NCI-H1694 (cell line): ENCODE data around the gene GLRX3.

Experiments used
- DNase-seq: peaks from one replicate; lab custom pipeline; 2025; lab: John Stamatoyannopoulos, UW

The GLRX3 gene

GRCh38 chr10:130208807-130209206, 72.6 kb downstream of the GLRX3 start:
- no peak for DNase-seq

GRCh38 chr10:130212746-130213145, 76.6 kb downstream of the GLRX3 start:
- no peak for DNase-seq

GRCh38 chr10:130213286-130214080, 77.3 kb downstream of the GLRX3 start:
- DNase-seq = no peak

GRCh38 chr10:130214431-130214830, 78.2 kb downstream of the GLRX3 start:
- DNase-seq = no peak

- DNase-seq = no peak
Measured at GRCh38 chr10:130215151-130215930, 79.2 kb downstream of the GLRX3 start.

- no peak for DNase-seq
Measured at GRCh38 chr10:130215931-130216231, 79.7 kb downstream of the GLRX3 start.

GRCh38 chr10:130218181-130218641, 82.0 kb downstream of the GLRX3 start:
- DNase-seq = no peak

GRCh38 chr10:130218936-130219335, 82.7 kb downstream of the GLRX3 start:
- DNase-seq = no peak

GRCh38 chr10:130220251-130221185, 84.3 kb downstream of the GLRX3 start:
- no peak for DNase-seq

GRCh38 chr10:130221456-130222375, 85.5 kb downstream of the GLRX3 start:
- no peak for DNase-seq

GRCh38 chr10:130222381-130222780, 86.2 kb downstream of the GLRX3 start:
- DNase-seq = no peak

GRCh38 chr10:130224228-130224627, 88.0 kb downstream of the GLRX3 start:
- no peak for DNase-seq

- no peak for DNase-seq
Measured at GRCh38 chr10:130226012-130226411, 89.8 kb downstream of the GLRX3 start.

GRCh38 chr10:130227883-130228282, 91.7 kb downstream of the GLRX3 start:
- no peak for DNase-seq
